Smooth muscle cell (in vitro differentiated cells): ENCODE measurements around the gene ARID1B. TPM values are rescaled to one million over a fixed set of nuclear protein-coding genes. Genes with fewer than 3 reads are reported as not detected.

Source experiments
- DNase-seq: peaks from one replicate; lab custom pipeline; 2025; ENCODE audit not compliant: unreplicated experiment; lab: John Stamatoyannopoulos, UW
- H2AFZ ChIP-seq: fragments of 200-600 bp; sonication (generic); 2 replicates; pipeline ENCODE4 v1.6.0; 2016; ENCODE audit warnings: antibody characterized with exemption, low read depth, mild to moderate bottlenecking
- H3F3A ChIP-seq: fragments of 200-600 bp; sonication (generic); 2 replicates; pipeline ENCODE4 v1.6.0; 2017; ENCODE audit warnings: antibody characterized with exemption, low read depth
- H3K27ac ChIP-seq: fragments of 200-600 bp; sonication (generic); 2 replicates; pipeline ENCODE4 v1.5.1; 2016; ENCODE audit warnings: low read depth, mild to moderate bottlenecking
- H3K27me3 ChIP-seq: fragments of 200-600 bp; sonication (generic); 2 replicates; pipeline ENCODE4 v1.6.1; 2016; ENCODE audit warnings: low read depth, mild to moderate bottlenecking
- H3K36me3 ChIP-seq: fragments of 200-600 bp; sonication (generic); 2 replicates; pipeline ENCODE4 v1.5.1; 2016; ENCODE audit warnings: low read depth
- H3K4me1 ChIP-seq: fragments of 200-600 bp; sonication (generic); 2 replicates; pipeline ENCODE4 v1.5.1; 2016; ENCODE audit warnings: low read depth
- H3K4me2 ChIP-seq: fragments of 200-600 bp; sonication (generic); 2 replicates; pipeline ENCODE4 v1.6.0; 2016; ENCODE audit warnings: mild to moderate bottlenecking
- H3K4me3 ChIP-seq: fragments of 200-600 bp; sonication (generic); 2 replicates; pipeline ENCODE4 v1.5.1; 2016; ENCODE audit warnings: mild to moderate bottlenecking
- H3K79me2 ChIP-seq: fragments of 200-600 bp; sonication (generic); 2 replicates; pipeline ENCODE4 v1.6.0; 2016; ENCODE audit warnings: low read depth, mild to moderate bottlenecking
- H3K9ac ChIP-seq: fragments of 200-600 bp; sonication (generic); 2 replicates; pipeline ENCODE4 v1.6.0; 2016; ENCODE audit warnings: low read depth
- H3K9me3 ChIP-seq: fragments of 200-600 bp; sonication (generic); replicated peaks from 2 replicates; pipeline ENCODE4 v1.5.1; 2016; ENCODE audit warnings: low read depth
- H4K20me1 ChIP-seq: fragments of 200-600 bp; sonication (generic); 2 replicates; pipeline ENCODE4 v1.6.0; 2016; ENCODE audit warnings: low read depth
- WGBS: methylation state at CpG from one replicate; pipeline ENCODE4 v1.1.7; 2016; ENCODE audit warnings: low lambda C conversion rate; 5-methylcytosine and 5-hydroxymethylcytosine counted together
- polyA plus RNA-seq: library from polyadenylated mRNA; unstranded; fragments of >200 nt; fragmentation: Nextera tagmentation; extraction: Ambion mirVana; gene quantifications from 2 replicates; pipeline ENCODE4 v1.2.1, GENCODE V29; 2016
- total RNA-seq: library from RNA; depleted of rRNA; stranded (reverse); fragments of >200 nt; gene quantifications from 2 replicates; pipeline ENCODE4 v1.2.3, GENCODE V29; 2014
- TF ChIP-seq, protein P1 (sequence below): fragments of 200-600 bp; sonication (generic); IDR thresholded peaks from 2 replicates; pipeline ENCODE4 v1.5.1; 2017; ENCODE audit warnings: borderline replicate concordance, mild to moderate bottlenecking, antibody characterized with exemption; ENCODE audit not compliant: insufficient read depth, poor library complexity, severe bottlenecking

ARID1B gene
- total and polyA plus RNA-seq, 2 experiments from 2014 or later: 30.1 to 65.4 TPM

DNA sequence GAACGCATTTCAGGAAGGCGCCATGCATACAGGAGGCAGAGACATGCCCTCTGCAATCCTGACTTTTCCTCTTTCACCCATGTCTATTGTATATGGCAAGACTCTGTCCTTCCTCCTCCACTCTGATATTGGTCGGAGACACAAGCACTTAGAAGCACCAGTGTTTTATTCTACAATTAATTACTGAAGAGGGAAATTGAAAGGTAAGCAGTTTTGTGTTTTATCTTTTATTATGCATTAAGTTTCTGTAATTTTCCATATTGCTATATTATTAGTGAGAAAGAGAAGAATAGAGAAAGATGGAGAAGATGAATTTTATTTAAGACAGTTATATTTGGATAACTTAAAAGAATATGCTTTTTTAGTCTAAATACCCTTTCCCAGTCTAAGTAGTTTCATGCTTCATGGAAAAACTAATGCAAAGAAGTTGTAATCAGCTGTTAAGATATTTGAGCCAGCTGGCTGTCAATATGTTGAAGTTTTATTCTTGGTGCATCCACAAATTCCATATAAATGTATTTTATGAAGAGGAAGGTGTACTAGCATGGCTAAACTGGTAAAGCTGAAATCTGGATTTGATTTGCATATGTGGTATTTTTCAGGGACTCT is 13.6 kb downstream of the ARID1B start:
- Histone ChIP-seq H3K9ac (no peak overlapping the region), H3K9me3 (no peaks in the 10 kb centered on the region), H3K27ac (no peak overlapping the region), H3K4me3 (no peak overlapping the region), H4K20me1 (peaks cover 100% of the 10 kb centered on the region), H2AFZ (no peak overlapping the region), H3K27me3 (no peaks in the 10 kb centered on the region), H3K36me3 (no peaks in the 10 kb centered on the region), H3K4me1 (peaks cover 24% of the 10 kb centered on the region), H3F3A (peaks cover 5% of the 10 kb centered on the region), H3K4me2 (peak overlapping the region; percentile 20), H3K79me2 (peaks cover 98% of the 10 kb centered on the region)
- TF ChIP-seq, protein P1, sequence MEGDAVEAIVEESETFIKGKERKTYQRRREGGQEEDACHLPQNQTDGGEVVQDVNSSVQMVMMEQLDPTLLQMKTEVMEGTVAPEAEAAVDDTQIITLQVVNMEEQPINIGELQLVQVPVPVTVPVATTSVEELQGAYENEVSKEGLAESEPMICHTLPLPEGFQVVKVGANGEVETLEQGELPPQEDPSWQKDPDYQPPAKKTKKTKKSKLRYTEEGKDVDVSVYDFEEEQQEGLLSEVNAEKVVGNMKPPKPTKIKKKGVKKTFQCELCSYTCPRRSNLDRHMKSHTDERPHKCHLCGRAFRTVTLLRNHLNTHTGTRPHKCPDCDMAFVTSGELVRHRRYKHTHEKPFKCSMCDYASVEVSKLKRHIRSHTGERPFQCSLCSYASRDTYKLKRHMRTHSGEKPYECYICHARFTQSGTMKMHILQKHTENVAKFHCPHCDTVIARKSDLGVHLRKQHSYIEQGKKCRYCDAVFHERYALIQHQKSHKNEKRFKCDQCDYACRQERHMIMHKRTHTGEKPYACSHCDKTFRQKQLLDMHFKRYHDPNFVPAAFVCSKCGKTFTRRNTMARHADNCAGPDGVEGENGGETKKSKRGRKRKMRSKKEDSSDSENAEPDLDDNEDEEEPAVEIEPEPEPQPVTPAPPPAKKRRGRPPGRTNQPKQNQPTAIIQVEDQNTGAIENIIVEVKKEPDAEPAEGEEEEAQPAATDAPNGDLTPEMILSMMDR: no peak
- 95% methylated on average over 3 of the region's 3 CpGs for WGBS
- DNase-seq: no peak

DNA sequence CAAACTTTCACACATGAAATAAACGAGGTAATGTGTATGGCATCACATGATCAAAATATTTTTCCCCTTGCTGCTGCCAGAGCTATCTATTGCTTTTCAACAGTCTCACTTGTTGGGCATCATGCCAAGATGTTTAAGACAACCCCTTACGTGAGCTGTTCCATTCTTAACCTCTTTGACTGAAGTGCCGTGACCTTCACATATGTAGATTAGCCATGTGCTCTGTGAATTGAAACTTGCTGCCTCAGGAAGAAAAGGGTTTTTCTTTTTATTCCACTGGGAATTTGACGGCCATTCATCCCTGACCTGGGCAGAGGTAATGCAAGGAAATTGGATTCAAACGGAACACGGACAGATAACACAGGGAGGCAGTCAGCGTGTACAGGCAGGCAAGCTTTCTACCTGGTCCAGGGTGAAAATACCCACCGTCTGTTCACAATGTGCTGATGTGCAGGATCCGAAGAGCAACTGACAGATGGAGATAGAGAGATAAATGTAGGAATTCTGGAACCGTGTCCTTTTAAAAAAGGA is 14.2 kb downstream of the ARID1B start:
- Histone ChIP-seq H3K9ac (no peak overlapping the region), H3K36me3 (no peaks in the 10 kb centered on the region), H3K4me2 (peak overlapping the region; percentile 20), H3K9me3 (no peaks in the 10 kb centered on the region), H3K79me2 (peaks cover 98% of the 10 kb centered on the region), H3K27ac (no peak overlapping the region), H3K4me1 (peaks cover 28% of the 10 kb centered on the region), H4K20me1 (peaks cover 100% of the 10 kb centered on the region), H3K27me3 (no peaks in the 10 kb centered on the region), H3K4me3 (no peak overlapping the region), H2AFZ (no peak overlapping the region), H3F3A (peaks cover 8% of the 10 kb centered on the region)
- DNase-seq: no peak
- 55% methylated on average over 10 of the region's 10 CpGs for WGBS
- TF ChIP-seq, protein P1: no peak

DNA sequence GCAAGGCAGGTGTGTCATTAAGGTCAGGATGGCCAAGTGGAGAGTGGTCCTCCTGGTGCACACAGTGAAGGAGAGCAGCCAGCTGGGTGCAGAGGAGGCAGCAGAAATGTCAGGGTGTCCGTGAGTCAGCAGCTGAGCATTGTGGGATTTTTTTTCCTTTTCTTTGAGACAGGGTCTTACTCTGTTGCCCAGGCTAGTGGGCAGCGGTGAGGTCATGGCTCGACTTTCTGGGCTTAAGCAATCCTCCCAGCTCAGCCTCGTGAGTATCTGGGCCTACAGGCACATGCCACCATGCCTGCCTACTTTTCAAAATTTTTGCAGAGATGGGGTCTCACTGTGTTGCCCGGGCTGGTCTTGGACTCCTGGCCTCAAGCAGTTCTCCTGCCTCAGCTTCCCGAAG is 16.0 kb downstream of the ARID1B start:
- 86% methylated on average over 6 of the region's 6 CpGs for WGBS
- Histone ChIP-seq H2AFZ (no peak overlapping the region), H3K79me2 (peaks cover 98% of the 10 kb centered on the region), H3K27ac (no peak overlapping the region), H3K4me3 (no peak overlapping the region), H3K4me2 (no peak overlapping the region), H3K27me3 (no peaks in the 10 kb centered on the region), H3K4me1 (peaks cover 31% of the 10 kb centered on the region), H3K36me3 (no peaks in the 10 kb centered on the region), H4K20me1 (peaks cover 100% of the 10 kb centered on the region), H3F3A (peaks cover 8% of the 10 kb centered on the region), H3K9me3 (no peaks in the 10 kb centered on the region), H3K9ac (no peak overlapping the region)
- DNase-seq: no peak
- TF ChIP-seq, protein P1: no peak
